A549 (cell line): ENCODE data around the gene ZNF821. TPM values are rescaled to one million over a fixed set of nuclear protein-coding genes. Genes with fewer than 3 reads are reported as not detected.

Source experiments
- ATAC-seq, 2 experiments: fragments of 200-7000 bp in 1 of 2; fragments of >200 bp in 1 of 2; cut with Nextera tagmentation in 1 of 2; cut with Tn5 transposase in 1 of 2; 3 replicates each; pipeline versions ENCODE4 v1.8.0 to v1.9.1; 2018 to 2020; ENCODE audit warnings: mild to moderate bottlenecking in 1 of 2, moderate library complexity in 1 of 2
- CTCF ChIA-PET: fragments of 300-600 bp; sonication (Branson Sonifier 250); formaldehyde crosslinking; extraction: SDS; loops from one replicate; lab custom pipeline; 2021; ENCODE audit warnings: antibody characterized with exemption, inconsistent platforms; lab: Yijun Ruan, JAX
- POLR2A ChIA-PET: fragments of 350-600 bp; formaldehyde crosslinking; extraction: SDS; loops from one replicate; lab custom pipeline; 2021; ENCODE audit warnings: antibody characterized with exemption, inconsistent platforms; lab: Yijun Ruan, JAX
- DNase-seq, 2 experiments: peaks; one replicate each; pipeline versions ENCODE4 v3.0.0 to v3.0.0-alpha.2; 2011 to 2016; ENCODE audit warnings: low read depth in 1 of 2, low spot score in 1 of 2
- FAIRE-seq: peaks from 2 replicates; lab custom pipeline; 2011; peaks lifted over from hg19 to GRCh38; lab: Jason Lieb, UNC
- H3K27ac ChIP-seq, 2 experiments: fragments of >200 bp; sonication (Bioruptor Twin); formaldehyde crosslinking; 3 replicates each; pipeline ENCODE4 v1.5.1; 2016 to 2017
- H3K4me1 ChIP-seq: fragments of >200 bp; sonication (Bioruptor Twin); formaldehyde crosslinking; 3 replicates; pipeline ENCODE4 v1.6.1; 2016
- H3K4me2 ChIP-seq: fragments of >200 bp; sonication (Bioruptor Twin); formaldehyde crosslinking; 3 replicates; pipeline ENCODE4 v1.6.1; 2016
- H3K4me3 ChIP-seq: fragments of >200 bp; sonication (Bioruptor Twin); formaldehyde crosslinking; 3 replicates; pipeline ENCODE4 v1.5.1; 2016
- H3K9me3 ChIP-seq: fragments of >200 bp; sonication (Bioruptor Twin); formaldehyde crosslinking; 3 replicates; pipeline ENCODE4 v1.6.1; 2016
- BHLHE40 ChIP-seq: IDR thresholded peaks from 2 replicates; pipeline ENCODE4 v1.6.1; 2012; ENCODE audit warnings: low read depth, low read length, inconsistent platforms
- CHD2 ChIP-seq: fragments of 150-350 bp; IDR thresholded peaks from 2 replicates; pipeline ENCODE4 v1.6.1; 2014; ENCODE audit warnings: low read length; ENCODE audit not compliant: partially characterized antibody
- EHF ChIP-seq: fragments of 250-450 bp; sonication (Bioruptor Pico); IDR thresholded peaks from 2 replicates; pipeline ENCODE4 v1.5.0; 2020; ENCODE audit warnings: mild to moderate bottlenecking
- EHMT2 ChIP-seq: fragments of 200-600 bp; sonication (generic); IDR thresholded peaks from 2 replicates; pipeline ENCODE4 v1.6.1; 2016; ENCODE audit warnings: antibody characterized with exemption, low read depth, mild to moderate bottlenecking, moderate library complexity
- EP300 ChIP-seq, 2 experiments: fragments of >200 bp; sonication (Bioruptor Twin); formaldehyde crosslinking; IDR thresholded peaks; 2 replicates in 1 of 2; 3 replicates in 1 of 2; pipeline ENCODE4 v1.6.1; 2016 to 2017
- ESRRA ChIP-seq: fragments of 150-350 bp; IDR thresholded peaks from 2 replicates; pipeline ENCODE4 v1.6.1; 2014; ENCODE audit warnings: mild to moderate bottlenecking, low read length, borderline replicate concordance
- FOXS1 ChIP-seq: fragments of 250-450 bp; sonication (Bioruptor Pico); IDR thresholded peaks from 2 replicates; pipeline ENCODE4 v1.5.0; 2020; ENCODE audit warnings: mild to moderate bottlenecking, moderate library complexity
- GATA3 ChIP-seq: IDR thresholded peaks from 2 replicates; pipeline ENCODE4 v1.6.1; 2012; ENCODE audit warnings: borderline replicate concordance
- HEYL ChIP-seq: fragments of 250-450 bp; sonication (Bioruptor Pico); IDR thresholded peaks from 2 replicates; pipeline ENCODE4 v1.8.0; 2021; ENCODE audit warnings: mild to moderate bottlenecking, moderate library complexity
- HOXA7 ChIP-seq: fragments of 250-450 bp; sonication (Bioruptor Pico); IDR thresholded peaks from 2 replicates; pipeline ENCODE4 v1.5.0; 2020; ENCODE audit warnings: mild to moderate bottlenecking, moderate library complexity
- HOXB13 ChIP-seq: fragments of 250-450 bp; sonication (Bioruptor Pico); IDR thresholded peaks from 2 replicates; pipeline ENCODE4 v1.5.0; 2020; ENCODE audit warnings: low read depth, mild to moderate bottlenecking, moderate library complexity
- KDM5A ChIP-seq: fragments of 200-600 bp; sonication (generic); IDR thresholded peaks from 2 replicates; pipeline ENCODE4 v1.6.1; 2016; ENCODE audit warnings: antibody characterized with exemption, mild to moderate bottlenecking
- MAFK ChIP-seq: fragments of 450-650 bp; IDR thresholded peaks from 2 replicates; pipeline ENCODE4 v1.6.1; 2014; ENCODE audit not compliant: partially characterized antibody
- MAZ ChIP-seq: fragments of 150-350 bp; IDR thresholded peaks from 2 replicates; pipeline ENCODE4 v1.6.1; 2014; ENCODE audit warnings: antibody characterized with exemption, low read depth, low read length, borderline replicate concordance
- RARB ChIP-seq: fragments of 250-450 bp; sonication (Bioruptor Pico); IDR thresholded peaks from 2 replicates; pipeline ENCODE4 v1.8.0; 2021; ENCODE audit warnings: mild to moderate bottlenecking, moderate library complexity
- RFX5 ChIP-seq: fragments of 450-650 bp; IDR thresholded peaks from 2 replicates; pipeline ENCODE4 v1.7.1; 2014; ENCODE audit warnings: antibody characterized with exemption, mild to moderate bottlenecking, moderate library complexity
- SREBF2 ChIP-seq: fragments of 450-650 bp; IDR thresholded peaks from 2 replicates; pipeline ENCODE4 v1.6.1; 2014; ENCODE audit warnings: mild to moderate bottlenecking, moderate library complexity
- TP53 ChIP-seq: fragments of 250-450 bp; sonication (Bioruptor Pico); IDR thresholded peaks from 2 replicates; pipeline ENCODE4 v1.5.0; 2021; ENCODE audit warnings: mild to moderate bottlenecking, moderate library complexity
- ZC3H11A ChIP-seq: fragments of 450-650 bp; IDR thresholded peaks from 2 replicates; pipeline ENCODE4 v1.6.1; 2014; ENCODE audit warnings: antibody characterized with exemption, mild to moderate bottlenecking
- ZNF302 ChIP-seq: fragments of 250-450 bp; sonication (Bioruptor Pico); IDR thresholded peaks from 2 replicates; pipeline ENCODE4 v1.9.0; 2021; ENCODE audit warnings: inconsistent platforms, mild to moderate bottlenecking, moderate library complexity
- ZSCAN20 ChIP-seq: fragments of 250-450 bp; sonication (Bioruptor Pico); IDR thresholded peaks from 2 replicates; pipeline ENCODE4 v1.8.0; 2022; ENCODE audit warnings: mild to moderate bottlenecking, moderate library complexity
- WGBS: methylation state at CpG from one replicate; pipeline ENCODE4 v1.1.6; 2017; ENCODE audit errors: missing lambda C conversion rate; 5-methylcytosine and 5-hydroxymethylcytosine counted together
- polyA plus RNA-seq, 4 experiments: library from polyadenylated mRNA; depleted of rRNA in 3 of 4; stranded (reverse); fragments of >200 nt; fragmentation: RNase III in 1 of 4; extraction: RNeasy Plus Mini Kit Qiagen cat#74134 plus additional on column Dnase treatment in 1 of 4; gene quantifications; 2 replicates in 3 of 4; 3 replicates in 1 of 4; pipeline ENCODE4 v1.2.3, GENCODE V29; 2011 to 2017
- TF ChIP-seq, protein P1 (sequence below): IDR thresholded peaks from 2 replicates; pipeline ENCODE4 v1.6.1; 2012
- TF ChIP-seq, protein P2 (sequence below): fragments of >200 bp; sonication (Bioruptor Twin); formaldehyde crosslinking; IDR thresholded peaks from 2 replicates; pipeline ENCODE4 v1.6.1; 2016
- TF ChIP-seq, protein P3 (sequence below): fragments of 250-450 bp; sonication (Bioruptor Pico); IDR thresholded peaks from 2 replicates; pipeline ENCODE4 v1.5.0; 2020; ENCODE audit warnings: low read depth, mild to moderate bottlenecking, moderate library complexity

ZNF821 gene
- polyA plus RNA-seq, 2 of the 4 experiments (the other 2 are of a cell fraction) = 3.8 to 4.5 TPM

DNA sequence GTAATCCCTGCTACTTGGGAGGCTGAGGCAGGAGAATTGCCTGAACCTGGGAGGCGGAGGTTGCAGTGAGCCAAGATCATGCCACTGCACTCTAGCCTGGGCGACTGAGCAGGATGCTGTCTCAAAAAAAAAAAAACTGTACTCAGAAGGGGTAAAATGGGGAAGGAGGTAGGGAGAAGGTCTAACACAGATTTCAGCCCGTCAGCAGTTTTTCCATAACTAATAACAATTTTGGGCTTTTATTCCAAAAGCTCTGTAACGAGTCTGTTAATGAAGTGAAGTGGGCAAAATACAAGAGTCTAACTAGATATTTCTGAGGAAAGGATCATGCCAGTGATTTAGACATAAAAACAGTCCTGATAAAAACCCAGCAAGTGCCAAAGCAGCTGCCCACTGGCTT lies 10.8 kb downstream of the ZNF821 start:
- ATAC-seq (no peak), DNase-seq (no peak), FAIRE-seq (no peak)
- ChIA-PET CTCF (interaction anchor here (0.6 to 4.2 kb wide), 7 partner anchors 10 to 203 kb away, joined by 3 to 44 read pairs (median 3); partner anchors contain the start of gene ZNF821), POLR2A (interaction anchor here (0.6 kb wide), 1 partner anchor 21 kb away, joined by 3 read pairs; no protein-coding TSS in a partner anchor)
- Histone ChIP-seq H3K4me3 (no peak overlapping the region), H3K9me3 (no peaks in the 10 kb centered on the region), H3K4me2 (no peak overlapping the region), H3K4me1 (no peaks in the 10 kb centered on the region), H3K27ac (no peak overlapping the region)
- peak; percentile 77 for TF ChIP-seq MAFK
- no peak for TF ChIP-seq ZNF302 (CRISPR knock-in tag)
- no peak for TF ChIP-seq HEYL (CRISPR knock-in tag)
- no peak for TF ChIP-seq EP300 (IDR thresholded peaks at IDR 0.05)
- no peak for TF ChIP-seq TP53
- WGBS = 86% methylated on average over 4 of the region's 4 CpGs

DNA sequence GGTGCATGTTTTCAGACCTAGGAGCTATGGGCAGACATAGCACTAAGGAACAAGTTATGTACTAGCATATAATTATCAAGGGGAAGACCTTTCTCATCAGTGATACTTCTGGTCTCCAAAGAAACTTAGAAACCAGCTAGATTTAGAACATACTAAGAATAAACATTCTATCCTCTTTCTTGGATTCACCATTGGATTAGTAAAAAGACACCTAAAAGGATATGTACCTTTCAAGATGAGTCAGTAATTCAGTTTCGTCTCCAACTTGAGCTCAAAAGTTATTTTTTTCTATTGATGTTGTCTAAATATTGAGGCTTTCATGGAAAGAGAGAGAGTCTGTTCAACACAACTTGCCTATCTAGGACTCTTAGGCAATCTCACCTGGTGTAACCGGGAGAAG lies 13.2 kb downstream of the ZNF821 start:
- H3K27ac ChIP-seq = no peak overlapping the region
- FAIRE-seq = no peak
- DNase-seq = no peak
- ChIA-PET POLR2A (no interaction called here), CTCF (interaction anchor here (4.2 kb wide), 1 partner anchor 13 kb away, joined by 44 read pairs; the partner anchor contains the start of gene ZNF821)
- no peak for ATAC-seq
- TF ChIP-seq EHF (CRISPR knock-in tag) (no peak), MAZ (no peak), FOXS1 (CRISPR knock-in tag) (no peak), RARB (no peak), CHD2 (no peak), HOXA7 (no peak), KDM5A (no peak), HOXB13 (CRISPR knock-in tag) (no peak), BHLHE40 (no peak), ZSCAN20 (CRISPR knock-in tag) (no peak)
- H3K9me3 ChIP-seq = no peaks in the 10 kb centered on the region
- WGBS = 82% methylated on average over 2 of the region's 2 CpGs
- H3K4me2 ChIP-seq = no peak overlapping the region
- no peak overlapping the region for H3K4me3 ChIP-seq
- H3K4me1 ChIP-seq = no peaks in the 10 kb centered on the region

DNA sequence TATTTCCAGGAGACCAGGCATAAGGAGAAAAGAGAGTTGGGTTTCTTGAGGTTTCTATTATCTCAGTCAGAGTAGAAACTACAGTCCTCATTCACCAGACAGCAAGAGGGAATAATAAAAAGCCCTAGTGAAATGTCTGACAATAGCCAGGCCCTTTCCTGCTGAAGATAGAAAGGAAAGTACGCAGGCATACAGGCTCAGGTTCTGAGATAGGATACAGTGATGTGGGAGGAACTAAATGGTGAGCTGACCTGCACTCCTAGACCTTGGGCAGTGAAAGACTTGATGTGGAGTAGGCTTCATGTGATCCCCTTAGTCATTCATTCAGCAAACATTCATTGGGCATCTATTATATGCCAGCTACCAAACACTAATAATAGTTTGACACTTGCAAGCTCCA lies 14.9 kb downstream of the ZNF821 start:
- POLR2A ChIA-PET = no interaction called here
- no peak for ATAC-seq

More for the DNA sequence above, 14.9 kb downstream of the ZNF821 start:
- CTCF ChIA-PET = interaction anchor here (1.2 to 1.4 kb wide), 2 partner anchors 10 to 14 kb away, joined by 3 to 8 read pairs; partner anchors contain the start of gene ZNF821
- Histone ChIP-seq H3K4me1 (no peaks in the 10 kb centered on the region), H3K4me2 (no peak overlapping the region), H3K27ac (no peak overlapping the region), H3K9me3 (no peaks in the 10 kb centered on the region), H3K4me3 (no peak overlapping the region)
- no peak for FAIRE-seq
- WGBS = 88% methylated on average over 1 of the region's 1 CpG
- TF ChIP-seq MAZ = no peak
- TF ChIP-seq, protein P1, sequence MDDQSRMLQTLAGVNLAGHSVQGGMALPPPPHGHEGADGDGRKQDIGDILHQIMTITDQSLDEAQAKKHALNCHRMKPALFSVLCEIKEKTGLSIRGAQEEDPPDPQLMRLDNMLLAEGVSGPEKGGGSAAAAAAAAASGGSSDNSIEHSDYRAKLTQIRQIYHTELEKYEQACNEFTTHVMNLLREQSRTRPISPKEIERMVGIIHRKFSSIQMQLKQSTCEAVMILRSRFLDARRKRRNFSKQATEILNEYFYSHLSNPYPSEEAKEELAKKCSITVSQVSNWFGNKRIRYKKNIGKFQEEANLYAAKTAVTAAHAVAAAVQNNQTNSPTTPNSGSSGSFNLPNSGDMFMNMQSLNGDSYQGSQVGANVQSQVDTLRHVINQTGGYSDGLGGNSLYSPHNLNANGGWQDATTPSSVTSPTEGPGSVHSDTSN = no peak
- TF ChIP-seq SREBF2 = no peak
- TF ChIP-seq, protein P2, sequence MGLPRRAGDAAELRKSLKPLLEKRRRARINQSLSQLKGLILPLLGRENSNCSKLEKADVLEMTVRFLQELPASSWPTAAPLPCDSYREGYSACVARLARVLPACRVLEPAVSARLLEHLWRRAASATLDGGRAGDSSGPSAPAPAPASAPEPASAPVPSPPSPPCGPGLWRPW = no peak
- TF ChIP-seq, protein P3, sequence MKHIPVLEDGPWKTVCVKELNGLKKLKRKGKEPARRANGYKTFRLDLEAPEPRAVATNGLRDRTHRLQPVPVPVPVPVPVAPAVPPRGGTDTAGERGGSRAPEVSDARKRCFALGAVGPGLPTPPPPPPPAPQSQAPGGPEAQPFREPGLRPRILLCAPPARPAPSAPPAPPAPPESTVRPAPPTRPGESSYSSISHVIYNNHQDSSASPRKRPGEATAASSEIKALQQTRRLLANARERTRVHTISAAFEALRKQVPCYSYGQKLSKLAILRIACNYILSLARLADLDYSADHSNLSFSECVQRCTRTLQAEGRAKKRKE = no peak
- no peak for TF ChIP-seq BHLHE40
- TF ChIP-seq HOXB13 (CRISPR knock-in tag) = no peak
- TF ChIP-seq GATA3 = no peak
- no peak for TF ChIP-seq ZSCAN20 (CRISPR knock-in tag)
- no peak for TF ChIP-seq EHMT2
- no peak for TF ChIP-seq ZC3H11A
- TF ChIP-seq RFX5 = no peak
- TF ChIP-seq EP300 (IDR thresholded peaks at IDR 0.05) = no peak
- no peak for TF ChIP-seq ESRRA
- TF ChIP-seq MAFK = no peak
- DNase-seq = no peak
